ENCODE measurements around the gene RRP1.

DNA sequence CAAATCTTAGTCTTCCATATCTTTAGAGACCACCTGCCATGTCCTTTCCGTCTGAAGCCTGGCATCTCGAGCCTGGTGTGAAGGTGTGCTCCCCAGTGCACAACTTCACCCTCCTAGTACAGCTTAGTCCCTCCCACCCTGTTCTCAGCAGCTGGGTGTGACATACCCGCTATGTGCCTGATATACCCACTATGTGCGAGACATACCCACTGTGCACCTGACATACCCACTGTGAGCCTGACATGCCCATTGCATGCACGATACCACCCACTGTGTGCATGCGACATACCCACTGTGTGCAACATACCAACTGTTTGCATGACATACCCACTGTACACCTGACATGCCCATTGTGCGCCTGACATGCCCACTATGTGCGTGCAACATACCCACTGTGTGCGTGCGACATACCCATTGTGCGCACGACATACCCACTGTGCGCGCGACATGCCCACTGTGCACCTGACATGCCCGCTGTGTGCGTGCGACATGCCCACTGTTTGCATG, 3.0 kb upstream of the RRP1 start:
- TF ChIP-seq, protein P1, sequence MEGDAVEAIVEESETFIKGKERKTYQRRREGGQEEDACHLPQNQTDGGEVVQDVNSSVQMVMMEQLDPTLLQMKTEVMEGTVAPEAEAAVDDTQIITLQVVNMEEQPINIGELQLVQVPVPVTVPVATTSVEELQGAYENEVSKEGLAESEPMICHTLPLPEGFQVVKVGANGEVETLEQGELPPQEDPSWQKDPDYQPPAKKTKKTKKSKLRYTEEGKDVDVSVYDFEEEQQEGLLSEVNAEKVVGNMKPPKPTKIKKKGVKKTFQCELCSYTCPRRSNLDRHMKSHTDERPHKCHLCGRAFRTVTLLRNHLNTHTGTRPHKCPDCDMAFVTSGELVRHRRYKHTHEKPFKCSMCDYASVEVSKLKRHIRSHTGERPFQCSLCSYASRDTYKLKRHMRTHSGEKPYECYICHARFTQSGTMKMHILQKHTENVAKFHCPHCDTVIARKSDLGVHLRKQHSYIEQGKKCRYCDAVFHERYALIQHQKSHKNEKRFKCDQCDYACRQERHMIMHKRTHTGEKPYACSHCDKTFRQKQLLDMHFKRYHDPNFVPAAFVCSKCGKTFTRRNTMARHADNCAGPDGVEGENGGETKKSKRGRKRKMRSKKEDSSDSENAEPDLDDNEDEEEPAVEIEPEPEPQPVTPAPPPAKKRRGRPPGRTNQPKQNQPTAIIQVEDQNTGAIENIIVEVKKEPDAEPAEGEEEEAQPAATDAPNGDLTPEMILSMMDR (conservative IDR thresholded peaks at IDR 0.05 in 1 of 2, IDR thresholded peaks at IDR 0.05 in 1 of 2; ENCODE audit: low read depth in 1 of 2, low read length in 2 of 2), result no peak
- TF ChIP-seq EZH2 (IDR thresholded peaks at IDR 0.05; ENCODE audit: low read length, missing control alignments), result no peak

All from fibroblast of lung (primary cell).